Amygdala (tissue), 56 donors: ENCODE measurements around the gene OR2T29.
"Not testable (repeated sequence)": the region's sequence is repeated elsewhere in the genome, so short reads cannot be mapped to it uniquely, and the experiment has no call there.

ENCODE experiments used
- DNase-seq, 56 donors: peaks; one replicate each; lab custom pipeline; 2025; lab: John Stamatoyannopoulos, UW

OR2T29 gene

GRCh38 chr1:248521856-248522255, 40.7 kb downstream of the OR2T29 start:
- DNase-seq: no peak

- not testable (repeated sequence) for DNase-seq
These were observed 52.4 kb downstream of the OR2T29 start for GRCh38 chr1:248510217-248510616.

- not testable (repeated sequence) for DNase-seq
These were observed 54.8 kb downstream of the OR2T29 start, which contains the start of gene OR2G6 for GRCh38 chr1:248507773-248508172. OR2G6 (plus strand) TSS chr1:248508073; CDS start chr1:248521647, 13,574 bp downstream.
